GM15510 (cell line): ENCODE data around the gene DDX19B.

Source experiments
- POLR2A ChIP-seq: IDR thresholded peaks from 3 replicates; pipeline ENCODE4 v1.6.1; 2011; ENCODE audit warnings: borderline replicate concordance; ENCODE audit not compliant: insufficient read length; ENCODE audit errors: extremely low read depth

DDX19B gene

DNA sequence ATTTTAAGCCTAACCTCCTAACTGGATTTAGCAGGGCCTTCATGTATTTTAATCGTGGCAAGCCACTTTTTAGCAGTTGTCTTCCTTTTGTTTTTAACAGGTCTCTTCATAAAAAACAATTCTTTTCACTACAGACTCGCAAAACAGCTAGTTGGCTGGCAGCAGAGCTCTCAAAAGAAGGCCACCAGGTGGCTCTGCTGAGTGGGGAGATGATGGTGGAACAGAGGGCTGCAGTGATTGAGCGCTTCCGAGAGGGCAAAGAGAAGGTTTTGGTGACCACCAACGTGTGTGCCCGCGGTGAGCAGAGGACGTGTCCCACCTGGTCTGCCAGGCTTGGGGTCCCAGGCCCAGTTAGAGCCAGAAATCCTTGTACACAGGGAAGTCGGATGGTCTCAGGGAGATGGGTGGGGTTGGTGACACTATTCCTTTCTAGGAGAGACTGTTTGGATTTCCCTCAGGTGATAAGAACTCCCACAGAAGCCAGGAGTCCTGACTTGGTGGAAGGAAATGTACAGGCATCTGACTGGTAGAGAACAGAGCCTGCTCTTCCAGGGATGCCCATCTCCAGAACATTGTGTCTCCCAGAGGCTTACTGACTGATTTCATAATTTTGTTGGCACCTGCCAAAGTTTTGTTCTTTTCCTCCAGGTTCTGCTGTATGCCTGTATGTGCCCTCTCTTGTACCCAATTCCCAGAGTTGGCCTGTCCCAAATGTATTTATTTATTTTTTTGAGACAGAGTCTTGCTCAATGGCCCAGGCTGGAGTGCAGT is 32.8 kb downstream of the DDX19B start:
- TF ChIP-seq POLR2A, result no peak

- TF ChIP-seq POLR2A, result no peak
These were observed 38.8 kb downstream of the DDX19B start for GRCh38 chr16:70337814-70338213.

DNA sequence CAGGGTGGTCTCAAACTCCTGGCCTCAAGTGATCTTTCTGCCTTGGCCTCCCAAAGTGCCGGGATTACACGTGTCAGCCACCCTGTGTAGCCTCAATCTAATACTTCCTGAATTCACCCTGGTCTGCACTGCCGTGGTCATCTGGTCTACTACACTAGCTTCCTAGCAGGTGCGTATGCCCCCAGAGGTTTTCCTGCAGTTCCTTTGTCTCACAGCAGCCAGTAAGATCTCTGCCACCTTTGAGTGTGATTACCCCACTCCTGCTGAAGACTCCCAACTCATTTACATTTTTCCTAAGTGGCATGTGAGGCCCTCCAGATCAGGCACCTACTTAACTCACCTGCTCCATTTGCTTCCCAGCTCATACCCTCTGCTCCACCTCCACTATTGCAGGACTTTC is 42.6 kb downstream of the DDX19B start:
- no peak for TF ChIP-seq POLR2A

GRCh38 chr16:70342016-70342415 is 43.0 kb downstream of the DDX19B start:
- no peak for TF ChIP-seq POLR2A

DNA sequence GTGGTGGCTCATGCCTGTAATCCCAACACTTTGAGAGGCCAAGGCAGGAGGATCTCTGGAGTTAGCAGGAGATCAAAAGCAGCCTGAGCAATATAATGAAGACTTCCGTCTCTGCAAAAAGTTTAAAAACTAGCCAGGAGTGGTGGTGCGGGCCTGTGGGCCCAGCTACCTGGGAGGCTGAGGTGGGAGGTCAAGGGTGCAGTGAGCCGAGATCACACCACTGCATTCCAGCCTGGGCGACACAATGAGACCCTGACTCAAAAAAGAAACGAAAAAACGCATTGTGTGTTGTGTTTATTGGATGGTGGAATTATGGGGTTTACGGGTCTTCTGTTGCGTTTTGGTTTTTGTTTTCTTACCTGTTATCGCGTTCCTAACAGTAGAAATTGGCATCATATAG is 46.9 kb downstream of the DDX19B start:
- no peak for TF ChIP-seq POLR2A

DNA sequence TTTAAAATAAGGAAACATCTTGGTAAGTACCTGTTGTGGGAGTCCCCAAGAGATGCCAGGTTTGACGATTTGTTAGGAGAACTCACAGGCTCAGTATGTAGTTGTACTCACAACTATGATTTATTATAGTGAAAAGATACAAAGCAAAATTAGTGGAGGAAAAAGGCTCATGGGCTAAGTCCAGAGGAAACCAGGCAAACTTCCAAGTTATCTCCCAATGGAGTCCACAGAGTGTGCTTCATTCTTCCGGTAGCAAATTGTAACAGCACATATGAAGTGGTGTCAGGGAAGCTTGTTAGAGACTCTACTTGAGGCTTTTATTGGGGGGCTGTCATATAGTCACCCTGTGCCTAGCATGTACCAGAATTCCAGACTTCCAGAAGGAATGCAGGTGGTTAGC is 50.0 kb downstream of the DDX19B start:
- no peak for TF ChIP-seq POLR2A

DNA sequence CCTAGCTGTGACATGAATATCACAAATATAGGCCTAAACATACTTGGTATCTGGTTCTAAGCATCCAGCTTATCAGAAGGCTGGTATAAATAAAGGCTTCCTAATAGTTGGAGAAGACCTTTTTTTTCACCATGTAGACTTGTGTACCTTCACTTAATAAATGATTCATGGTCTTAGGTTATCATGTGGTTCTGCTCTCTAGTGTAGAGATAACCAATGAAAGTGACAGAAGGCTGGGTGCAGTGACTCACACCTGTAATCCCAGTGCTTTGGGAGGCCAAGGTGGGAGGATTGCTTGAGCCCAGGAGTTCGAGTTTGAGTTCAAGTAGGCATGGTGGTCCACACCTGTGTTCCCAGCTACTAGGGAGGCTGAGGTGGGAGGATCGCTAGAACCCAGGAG is 50.8 kb downstream of the DDX19B start:
- TF ChIP-seq POLR2A, result no peak

DNA sequence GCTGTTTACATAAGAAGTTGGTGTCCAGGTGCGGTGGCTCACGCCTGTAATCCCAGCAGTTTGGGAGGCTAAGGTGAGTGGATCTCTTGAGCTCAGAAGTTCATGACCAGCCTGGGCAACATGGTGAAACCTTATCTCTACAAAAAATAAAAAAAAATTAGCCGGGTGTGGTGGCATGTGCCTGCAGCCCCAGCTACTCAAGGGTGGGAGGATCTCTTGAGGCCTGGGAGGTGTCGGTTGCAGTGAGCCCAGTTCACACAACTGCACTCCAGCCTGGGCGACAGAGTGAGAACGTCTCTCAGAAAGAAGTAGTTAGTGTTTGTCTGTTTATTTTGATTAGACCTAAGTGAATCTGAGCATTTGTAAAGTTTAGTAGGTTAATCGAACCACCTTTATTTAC is 60.6 kb downstream of the DDX19B start:
- TF ChIP-seq POLR2A, result no peak

DNA sequence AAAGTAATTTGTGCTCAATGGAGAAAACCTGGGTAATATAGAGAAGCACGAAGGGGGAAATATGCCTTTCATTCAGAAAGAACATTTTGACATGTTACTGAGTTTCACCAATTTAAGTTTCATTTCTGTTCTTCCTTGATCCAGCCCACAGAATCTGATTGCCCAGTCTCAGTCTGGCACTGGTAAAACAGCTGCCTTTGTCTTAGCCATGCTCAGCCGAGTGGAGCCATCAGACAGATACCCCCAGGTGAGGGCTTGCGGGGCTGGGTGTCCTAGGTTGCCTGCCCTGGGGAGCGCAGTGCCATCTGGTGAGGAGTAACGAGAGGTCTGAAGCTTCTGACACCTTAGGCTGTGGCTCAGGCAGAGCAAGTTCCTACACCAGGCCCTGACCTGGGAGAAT is 65.4 kb downstream of the DDX19B start:
- no peak for TF ChIP-seq POLR2A

- TF ChIP-seq POLR2A, result no peak
These were observed 71.9 kb downstream of the DDX19B start for GRCh38 chr16:70370924-70371323.

DNA sequence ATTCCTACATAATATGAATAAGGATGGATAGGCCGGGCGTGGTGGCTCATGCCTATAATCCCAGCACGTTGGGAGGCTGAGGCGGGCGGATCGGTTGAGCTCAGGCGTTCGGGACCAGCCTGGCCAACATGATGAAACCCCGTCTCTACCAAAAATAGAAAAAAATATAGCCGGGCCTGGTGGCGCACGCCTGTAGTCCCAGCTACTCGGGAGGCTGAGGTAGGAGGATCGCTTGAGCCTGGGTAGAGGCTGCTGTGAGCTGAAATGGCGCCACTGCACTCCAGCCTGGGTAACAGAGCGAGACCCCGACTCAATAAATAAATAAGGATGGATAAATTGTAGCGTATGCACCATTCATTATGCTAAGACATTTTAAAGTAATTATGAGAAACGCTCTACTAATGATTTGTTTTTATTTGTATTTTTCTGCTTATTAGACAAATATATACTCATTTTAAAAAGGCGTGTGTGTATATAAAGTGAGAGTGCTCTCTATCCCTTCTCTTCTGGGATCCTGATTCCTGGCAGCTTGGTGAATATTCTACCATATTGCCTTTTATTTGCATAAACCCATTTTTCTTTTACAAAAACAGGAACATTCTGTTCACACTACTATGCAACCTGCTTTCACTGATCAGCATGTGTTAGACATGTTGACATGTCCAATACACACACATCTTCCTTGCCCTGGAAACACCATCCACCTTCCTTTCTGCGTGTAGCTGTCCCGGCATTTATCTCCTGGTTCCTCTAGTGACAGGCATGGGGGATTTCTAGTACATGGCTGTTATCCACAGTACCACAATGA is 74.1 kb downstream of the DDX19B start:
- no peak for TF ChIP-seq POLR2A

DNA sequence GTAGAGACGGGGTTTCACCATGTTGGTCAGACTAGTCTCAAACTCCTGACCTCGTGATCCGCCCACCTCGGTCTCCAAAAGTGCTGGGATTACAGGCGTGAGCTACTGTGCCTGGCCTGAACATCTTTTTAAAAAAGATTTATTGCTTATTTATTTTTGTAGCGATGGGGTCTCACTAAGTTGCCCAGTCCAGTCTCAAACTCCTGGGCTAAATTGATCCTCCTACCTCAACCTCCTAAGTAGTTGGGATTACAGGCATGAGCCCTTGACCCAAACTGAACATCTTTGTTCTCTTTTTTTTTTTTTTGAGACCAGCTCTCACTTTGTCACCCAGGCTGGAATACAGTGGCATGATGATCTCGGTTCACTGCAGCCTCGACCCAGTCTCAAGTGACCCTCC is 75.2 kb downstream of the DDX19B start:
- TF ChIP-seq POLR2A, result no peak

- TF ChIP-seq POLR2A, result peak; percentile 23
These were observed 76.9 kb downstream of the DDX19B start for GRCh38 chr16:70375636-70376611.

DNA sequence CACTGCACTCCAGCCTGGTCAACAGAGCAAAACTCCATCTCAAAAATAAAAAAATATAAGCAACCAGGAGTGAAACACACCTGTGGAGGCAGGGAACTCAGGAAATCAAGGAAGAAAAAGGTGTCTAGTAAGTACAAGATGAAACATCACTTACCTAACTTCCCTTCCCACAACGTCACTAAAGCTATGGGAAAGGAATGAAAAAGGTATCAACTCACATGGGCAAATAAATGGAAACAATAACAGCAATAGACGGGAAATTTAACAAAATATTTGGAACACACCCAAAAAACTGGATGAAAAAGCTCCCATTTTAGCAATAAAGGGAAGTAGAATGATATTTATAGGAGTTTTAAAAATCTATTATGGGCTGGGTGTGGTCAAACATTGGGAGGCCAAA is 78.8 kb downstream of the DDX19B start:
- no peak for TF ChIP-seq POLR2A
